H1 (cell line): ENCODE results near the gene PTGDS. TPM values are rescaled to one million over a fixed set of nuclear protein-coding genes. Genes with fewer than 3 reads are reported as not detected.

ENCODE experiments used
- CHD7 ChIP-seq: fragments of 300-600 bp; sonication (generic); IDR thresholded peaks from 2 replicates; pipeline ENCODE4 v1.7.1; 2012; ENCODE audit warnings: low read length, moderate library complexity, mild to moderate bottlenecking, inconsistent platforms; ENCODE audit not compliant: insufficient replicate concordance
- GABPA ChIP-seq: IDR thresholded peaks from 2 replicates; pipeline ENCODE4 v1.6.1; 2011; ENCODE audit warnings: mild to moderate bottlenecking, low read length, moderate library complexity, borderline replicate concordance; ENCODE audit not compliant: insufficient read depth
- TBP ChIP-seq: IDR thresholded peaks from 2 replicates; pipeline ENCODE4 v1.6.1; 2011; ENCODE audit warnings: low read depth, low read length, improper control_type of control experiment
- polyA plus RNA-seq, 7 experiments: library from polyadenylated mRNA; depleted of rRNA in 3 of 7; stranded (reverse) in 5 of 7; unstranded in 2 of 7; fragments of >200 nt in 5 of 7; fragments of 200-250 nt in 2 of 7; gene quantifications; 1 replicate in 5 of 7; 2 replicates in 1 of 7; 4 replicates in 1 of 7; pipeline versions ENCODE4 v1.2.1 to v1.2.3, GENCODE V29; 2011 to 2013; ENCODE audit warnings: missing spikeins in 2 of 7, mixed read lengths in 2 of 7
- total RNA-seq: library from RNA; stranded (reverse); fragmentation: NEBNext Ultra II Directional; extraction: Animal tissue kit (Norgen Biotek cat#: 25700); gene quantifications from 2 replicates; pipeline ENCODE4 v1.2.1, GENCODE V29; 2021

Gene PTGDS
- total and polyA plus RNA-seq, 2 of the 8 experiments (the other 6 are each of a cell fraction or from before 2014, with no cell fraction given) = 1.7 to 2.3 TPM

- TF ChIP-seq CHD7 (no peak), TBP (no peak), GABPA (0 out of 2 replicates have a peak, but pooled peaks have one; percentile 41)
Observed at GRCh38 chr9:136996361-136997292, 19.3 kb downstream of the PTGDS start, which contains the start of gene CLIC3 (continued).
